Muscle of leg (tissue), 11 donors: ENCODE data around the gene MDM4. TPM values are rescaled to one million over a fixed set of nuclear protein-coding genes. Genes with fewer than 3 reads are reported as not detected.
A peak's percentile ranks its signal among the peaks of the same experiment; 100 is the strongest.
"Not testable (repeated sequence)": the region's sequence is repeated elsewhere in the genome, so short reads cannot be mapped to it uniquely, and the experiment has no call there.

Source experiments
- DNase-seq: peaks from one replicate; pipeline ENCODE4 v3.0.0; 2013
- H3K27ac ChIP-seq: one replicate; pipeline ENCODE4 v1.5.1; 2013; ENCODE audit warnings: mild to moderate bottlenecking, low read length, control low read depth
- H3K27me3 ChIP-seq: one replicate; pipeline ENCODE4 v1.6.1; 2013; ENCODE audit warnings: low read length; ENCODE audit not compliant: control insufficient read depth, insufficient read depth
- H3K36me3 ChIP-seq: one replicate; pipeline ENCODE4 v1.6.1; 2013; ENCODE audit warnings: low read length; ENCODE audit not compliant: control insufficient read depth, insufficient read depth
- H3K4me1 ChIP-seq: one replicate; pipeline ENCODE4 v1.6.1; 2013; ENCODE audit warnings: low read length; ENCODE audit not compliant: control insufficient read depth, insufficient read depth
- H3K4me3 ChIP-seq: one replicate; pipeline ENCODE4 v1.5.1; 2013; ENCODE audit warnings: low read length, control low read depth
- H3K9me3 ChIP-seq: replicated peaks from 2 replicates; pipeline ENCODE4 v1.6.1; 2013; ENCODE audit warnings: low read depth, low read length; ENCODE audit not compliant: control insufficient read depth
- WGBS: methylation state at CpG from one replicate; pipeline ENCODE4 v1.1.5; 2013; ENCODE audit warnings: missing lambda C conversion rate; ENCODE audit not compliant: insufficient coverage; 5-methylcytosine and 5-hydroxymethylcytosine counted together
- polyA plus RNA-seq, 8 donors: library from polyadenylated mRNA; unstranded; fragments of 120-200 nt; gene quantifications; one replicate each; pipeline versions ENCODE4 v1.2.1 to v1.2.3, GENCODE V29; 2013; ENCODE audit warnings: inconsistent platforms in 1 of 8, low replicate concordance in 1 of 8; ENCODE audit not compliant: insufficient read length in 8 of 8, insufficient read depth in 1 of 8
- total RNA-seq: library from RNA; stranded (reverse); fragments of 120-200 nt; gene quantifications from one replicate; pipeline ENCODE4 v1.2.4, GENCODE V29; 2013

The MDM4 gene
- total and polyA plus RNA-seq, 9 donors, result 9.9 to 37.1 (median 23.8) TPM

- Histone ChIP-seq H3K27me3 (no peaks in the 10 kb centered on the region), H3K36me3 (peaks cover 4% of the 10 kb centered on the region), H3K9me3 (no peaks in the 10 kb centered on the region), H3K4me3 (no peak overlapping the region), H3K27ac (no peak overlapping the region), H3K4me1 (no peaks in the 10 kb centered on the region)
- DNase-seq, result no peak
- 38% methylated on average over 9 of the region's 9 CpGs for WGBS
Measured at GRCh38 chr1:204568576-204569315, 52.5 kb downstream of the MDM4 start.

GRCh38 chr1:204569478-204569877 is 53.3 kb downstream of the MDM4 start:
- Histone ChIP-seq H3K27ac (no peak overlapping the region), H3K9me3 (no peaks in the 10 kb centered on the region), H3K27me3 (no peaks in the 10 kb centered on the region), H3K36me3 (peaks cover 4% of the 10 kb centered on the region), H3K4me3 (no peak overlapping the region), H3K4me1 (peaks cover 4% of the 10 kb centered on the region)
- 78% methylated on average over 4 of the region's 5 CpGs for WGBS
- DNase-seq, result no peak

GRCh38 chr1:204570021-204570420 is 53.8 kb downstream of the MDM4 start:
- H3K9me3 ChIP-seq, H3K27ac ChIP-seq, DNase-seq, H3K36me3 ChIP-seq, H3K27me3 ChIP-seq, H3K4me3 ChIP-seq, H3K4me1 ChIP-seq: not testable (repeated sequence)
- 60% methylated on average over 1 of the region's 3 CpGs for WGBS

GRCh38 chr1:204571128-204571527 is 54.9 kb downstream of the MDM4 start:
- Histone ChIP-seq H3K4me1 (peaks cover 14% of the 10 kb centered on the region), H3K9me3 (no peaks in the 10 kb centered on the region)
- 83% methylated on average over 2 of the region's 2 CpGs for WGBS

DNA sequence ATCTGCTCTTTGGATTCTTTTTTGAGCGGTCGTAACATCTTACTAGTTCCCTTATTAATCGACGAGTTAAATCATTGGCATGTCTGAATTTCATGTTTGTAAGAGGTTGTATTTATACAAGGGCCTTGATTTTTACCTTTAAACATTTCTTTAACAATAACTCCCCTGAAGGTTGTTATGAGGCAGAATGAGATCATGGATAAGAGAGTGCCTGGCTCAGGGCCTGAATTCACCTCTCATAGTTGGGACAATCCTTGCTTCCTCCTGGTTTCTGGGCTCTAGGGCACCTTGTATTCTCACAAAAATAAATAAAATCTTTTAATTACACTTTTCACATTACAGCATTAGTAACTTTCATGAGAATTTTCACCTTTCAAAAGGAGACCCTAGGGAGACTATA is 55.4 kb downstream of the MDM4 start:
- no peaks in the 10 kb centered on the region for H3K9me3 ChIP-seq
- WGBS, result no CpG with 5 or more reads among the region's 4 CpGs

More at GRCh38 chr1:204571128-204571527, 54.9 kb downstream of the MDM4 start:
- no peak for DNase-seq
- no peaks in the 10 kb centered on the region for H3K36me3 ChIP-seq
- no peaks in the 10 kb centered on the region for H3K27me3 ChIP-seq
- H3K27ac ChIP-seq, result no peak overlapping the region
- H3K4me3 ChIP-seq, result no peak overlapping the region

GRCh38 chr1:204572923-204573922 is 57.0 kb downstream of the MDM4 start:
- Histone ChIP-seq H3K27ac (no peak overlapping the region), H3K4me3 (no peak overlapping the region), H3K4me1 (peaks cover 17% of the 10 kb centered on the region), H3K27me3 (no peaks in the 10 kb centered on the region), H3K36me3 (no peaks in the 10 kb centered on the region), H3K9me3 (no peaks in the 10 kb centered on the region)
- WGBS, result 100% methylated on average over 3 of the region's 8 CpGs
- no peak for DNase-seq

More for the DNA sequence above, 55.4 kb downstream of the MDM4 start:
- Histone ChIP-seq H3K36me3 (no peaks in the 10 kb centered on the region), H3K27ac (no peak overlapping the region), H3K27me3 (no peaks in the 10 kb centered on the region), H3K4me1 (peaks cover 15% of the 10 kb centered on the region), H3K4me3 (no peak overlapping the region)
- no peak for DNase-seq

DNA sequence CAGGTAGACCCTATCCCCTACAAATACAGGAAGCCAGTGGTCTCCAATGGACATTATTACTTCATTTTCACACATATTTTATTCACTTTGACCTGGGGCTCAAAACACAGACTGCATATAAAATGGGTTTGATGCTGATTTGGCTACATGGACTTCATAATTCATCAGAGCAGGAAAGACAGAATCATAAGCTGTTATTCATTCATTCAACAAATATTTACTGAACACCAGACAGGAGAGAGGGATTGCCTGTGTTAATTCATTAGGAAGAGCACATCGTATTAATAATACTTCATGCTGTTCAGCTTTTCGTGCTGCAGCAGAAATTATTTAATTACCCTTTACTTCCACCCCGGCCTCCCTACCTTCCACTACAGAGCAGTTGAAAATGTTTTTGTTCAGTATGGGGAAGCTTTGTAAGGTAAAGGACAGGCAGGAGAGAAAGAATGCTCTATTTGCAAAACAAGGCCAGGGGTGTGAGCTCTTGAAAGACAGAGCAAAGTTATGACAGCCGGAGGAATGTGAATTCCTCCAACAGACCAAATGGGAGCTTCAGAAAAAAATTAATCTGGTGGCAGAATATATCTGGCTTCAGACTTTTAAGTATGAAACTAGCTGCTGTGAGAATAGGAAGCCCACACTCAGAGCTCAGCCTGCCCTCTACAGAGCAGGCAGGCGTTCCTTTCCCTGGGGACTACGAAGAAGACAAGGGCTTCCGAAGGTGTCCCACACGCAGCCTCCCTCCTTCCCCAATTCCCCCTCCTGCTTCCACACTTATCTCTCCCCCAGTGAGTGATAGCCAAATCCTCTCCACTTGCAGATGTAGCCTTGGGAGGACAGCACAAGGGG is 58.0 kb downstream of the MDM4 start:
- no peak overlapping the region for H3K4me3 ChIP-seq
- WGBS, result 20% methylated on average over 1 of the region's 8 CpGs
- peaks cover 24% of the 10 kb centered on the region for H3K4me1 ChIP-seq
- no peaks in the 10 kb centered on the region for H3K9me3 ChIP-seq
- H3K27me3 ChIP-seq, result no peaks in the 10 kb centered on the region
- DNase-seq, result no peak
- H3K36me3 ChIP-seq, result no peaks in the 10 kb centered on the region
- no peak overlapping the region for H3K27ac ChIP-seq

- no peaks in the 10 kb centered on the region for H3K27me3 ChIP-seq
- H3K4me3 ChIP-seq, result no peak overlapping the region
- no peaks in the 10 kb centered on the region for H3K36me3 ChIP-seq
- WGBS, result no CpG with 5 or more reads among the region's 3 CpGs
- peaks cover 28% of the 10 kb centered on the region for H3K4me1 ChIP-seq
- H3K9me3 ChIP-seq, result no peaks in the 10 kb centered on the region
- H3K27ac ChIP-seq, result no peak overlapping the region
- peak; percentile 71 for DNase-seq
Measured at GRCh38 chr1:204574865-204575163, 58.6 kb downstream of the MDM4 start.

- 86% methylated on average over 3 of the region's 13 CpGs for WGBS
- Histone ChIP-seq H3K4me1 (peaks cover 28% of the 10 kb centered on the region), H3K9me3 (no peaks in the 10 kb centered on the region), H3K4me3 (no peak overlapping the region), H3K27ac (no peak overlapping the region), H3K27me3 (no peaks in the 10 kb centered on the region), H3K36me3 (no peaks in the 10 kb centered on the region)
- no peak for DNase-seq
Measured at GRCh38 chr1:204575221-204576190, 59.3 kb downstream of the MDM4 start.
